CD14-positive monocyte (primary cell): ENCODE results near the gene RBKS. TPM values are rescaled to one million over a fixed set of nuclear protein-coding genes. Genes with fewer than 3 reads are reported as not detected.
A peak's percentile ranks its signal among the peaks of the same experiment; 100 is the strongest.

Source experiments
- DNase-seq, 3 donors: peaks; one replicate each; pipeline ENCODE4 v3.0.0-alpha.2; 2011 to 2022
- H2AFZ ChIP-seq: 2 replicates; pipeline ENCODE4 v1.6.0; 2012; ENCODE audit warnings: mild to moderate bottlenecking, low read depth, low read length, inconsistent platforms; ENCODE audit not compliant: insufficient read depth, poor library complexity, severe bottlenecking
- H3K27ac ChIP-seq, 2 donors: 1 replicate in 1 of 2; 2 replicates in 1 of 2; pipeline ENCODE4 v1.5.1; 2012 to 2013; ENCODE audit warnings: low read length in 2 of 2, control low read depth in 1 of 2, inconsistent platforms in 1 of 2, low read depth in 1 of 2, mild to moderate bottlenecking in 1 of 2
- H3K27me3 ChIP-seq, 2 donors: one replicate each; pipeline versions ENCODE4 v1.6.0 to v1.6.1; 2011 to 2013; ENCODE audit warnings: low read length in 2 of 2; ENCODE audit not compliant: control insufficient read depth in 2 of 2, insufficient read depth in 2 of 2
- H3K36me3 ChIP-seq, 2 donors: replicated peaks in 1 of 2; 1 replicate in 1 of 2; 2 replicates in 1 of 2; pipeline versions ENCODE4 v1.5.1 to v1.6.1; 2012 to 2013; ENCODE audit warnings: low read length in 2 of 2, control low read depth in 1 of 2, inconsistent platforms in 1 of 2, mild to moderate bottlenecking in 1 of 2; ENCODE audit not compliant: insufficient read depth in 2 of 2, control insufficient read depth in 1 of 2
- H3K4me1 ChIP-seq, 2 donors: 1 replicate in 1 of 2; 2 replicates in 1 of 2; pipeline versions ENCODE4 v1.5.1 to v1.6.1; 2012 to 2013; ENCODE audit warnings: low read length in 2 of 2, control low read depth in 1 of 2, inconsistent platforms in 1 of 2, mild to moderate bottlenecking in 1 of 2, moderate library complexity in 1 of 2; ENCODE audit not compliant: insufficient read depth in 2 of 2, control insufficient read depth in 1 of 2
- H3K4me2 ChIP-seq: replicated peaks from 2 replicates; pipeline ENCODE3; 2012; ENCODE audit warnings: low read length, moderate library complexity, mild to moderate bottlenecking; ENCODE audit not compliant: poor library complexity, severe bottlenecking; ENCODE audit errors: extremely low read depth
- H3K4me3 ChIP-seq, 3 experiments: fragments of 200-600 bp in 1 of 3; sonication (generic) in 1 of 3; replicated peaks in 1 of 3; 1 replicate in 2 of 3; 2 replicates in 1 of 3; pipeline ENCODE4 v1.5.1; 2011 to 2013; ENCODE audit warnings: low read length in 3 of 3, mild to moderate bottlenecking in 3 of 3, control low read depth in 2 of 3, low read depth in 2 of 3, inconsistent platforms in 1 of 3, moderate library complexity in 1 of 3
- H3K79me2 ChIP-seq: 2 replicates; pipeline ENCODE4 v1.6.0; 2012; ENCODE audit warnings: mild to moderate bottlenecking, control low read depth, inconsistent platforms, low read length, moderate library complexity; ENCODE audit not compliant: insufficient read depth
- H3K9ac ChIP-seq: 2 replicates; pipeline ENCODE4 v1.6.0; 2017; ENCODE audit warnings: low read length, mild to moderate bottlenecking; ENCODE audit not compliant: insufficient read depth, poor library complexity, severe bottlenecking
- H3K9me3 ChIP-seq, 2 donors: replicated peaks in 1 of 2; 1 replicate in 1 of 2; 2 replicates in 1 of 2; pipeline versions ENCODE4 v1.5.1 to v1.6.1; 2012 to 2013; ENCODE audit warnings: low read length in 2 of 2, control low read depth in 1 of 2; ENCODE audit not compliant: control insufficient read depth in 1 of 2, insufficient read depth in 1 of 2
- H4K20me1 ChIP-seq: 2 replicates; pipeline ENCODE4 v1.6.0; 2012; ENCODE audit warnings: mild to moderate bottlenecking, low read length, control low read depth, moderate library complexity; ENCODE audit not compliant: insufficient read depth
- H3K27ac Mint-ChIP-seq, 7 donors: one replicate each; pipeline ENCODE4 v1.8.0; 2020; ENCODE audit warnings: mild to moderate bottlenecking in 7 of 7, mixed read lengths in 7 of 7, moderate library complexity in 6 of 7, inconsistent platforms in 2 of 7
- H3K27me3 Mint-ChIP-seq, 3 donors: one replicate each; pipeline ENCODE4 v1.8.0; 2021 to 2022; ENCODE audit warnings: low read depth in 3 of 3, mild to moderate bottlenecking in 3 of 3, mixed read lengths in 3 of 3, moderate library complexity in 3 of 3, inconsistent platforms in 1 of 3
- H3K36me3 Mint-ChIP-seq, 2 donors: one replicate each; pipeline ENCODE4 v1.8.0; 2020; ENCODE audit warnings: mixed read lengths in 2 of 2, inconsistent platforms in 1 of 2, mild to moderate bottlenecking in 1 of 2
- H3K4me1 Mint-ChIP-seq: one replicate; pipeline ENCODE4 v1.8.0; 2020; ENCODE audit warnings: mild to moderate bottlenecking, mixed read lengths
- H3K4me3 Mint-ChIP-seq, 2 donors: one replicate each; pipeline ENCODE4 v1.8.0; 2020; ENCODE audit warnings: mild to moderate bottlenecking in 2 of 2, mixed read lengths in 2 of 2, moderate library complexity in 1 of 2
- H3K9me3 Mint-ChIP-seq, 7 donors: one replicate each; pipeline ENCODE4 v1.8.0; 2020 to 2022; ENCODE audit warnings: mixed read lengths in 7 of 7, mild to moderate bottlenecking in 6 of 7, moderate library complexity in 6 of 7, inconsistent platforms in 2 of 7
- WGBS: methylation state at CpG from one replicate; pipeline ENCODE4 v1.1.5; 2013; ENCODE audit warnings: missing lambda C conversion rate; ENCODE audit not compliant: insufficient coverage; 5-methylcytosine and 5-hydroxymethylcytosine counted together
- intact Hi-C, 2 donors: fragments of 100-400 bp; cut with micrococcal nuclease; formaldehyde crosslinking; loops; one replicate each; pipeline versions ENCODE4 v1.15.0 to v1.15.1; 2023
- polyA plus RNA-seq, 3 donors: library from polyadenylated mRNA; depleted of rRNA in 1 of 3; unstranded in 2 of 3; stranded (reverse) in 1 of 3; fragments of 300-500 nt in 2 of 3; fragments of >200 nt in 1 of 3; fragmentation: Illumina TruSeq in 2 of 3; gene quantifications; 1 replicate in 2 of 3; 2 replicates in 1 of 3; pipeline ENCODE4 v1.2.3, GENCODE V29; 2012 to 2021
- TF ChIP-seq, protein P1 (sequence below): fragments of 200-600 bp; IDR thresholded peaks from one replicate; pipeline ENCODE4 v1.8.0; 2022; ENCODE audit warnings: antibody characterized with exemption, mild to moderate bottlenecking

RBKS gene
- polyA plus RNA-seq, 3 donors, result 3.9 to 39.1 (median 4.3) TPM

DNA sequence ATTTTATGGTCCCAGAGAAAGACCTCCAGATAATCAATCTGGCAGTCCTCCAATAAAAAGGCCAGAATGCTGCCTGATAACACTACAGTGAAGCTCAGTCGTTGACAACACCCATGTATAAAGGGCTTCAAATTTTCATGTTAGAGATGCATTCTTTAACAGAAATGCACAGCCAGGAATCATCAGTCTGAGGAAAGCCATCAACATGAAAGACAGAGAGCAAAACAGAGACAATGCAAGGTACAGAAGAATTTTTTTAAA, 14.1 kb upstream of the RBKS start:
- H3K27me3 ChIP-seq, result no peaks in the 10 kb centered on the region
- H3K36me3 Mint-ChIP-seq, result peaks cover 54 to 58% of the 10 kb centered on the region in 2 donors
- H3K4me1 Mint-ChIP-seq, result peaks cover 26% of the 10 kb centered on the region
- no peak overlapping the region for H3K9ac ChIP-seq
- TF ChIP-seq, protein P1, sequence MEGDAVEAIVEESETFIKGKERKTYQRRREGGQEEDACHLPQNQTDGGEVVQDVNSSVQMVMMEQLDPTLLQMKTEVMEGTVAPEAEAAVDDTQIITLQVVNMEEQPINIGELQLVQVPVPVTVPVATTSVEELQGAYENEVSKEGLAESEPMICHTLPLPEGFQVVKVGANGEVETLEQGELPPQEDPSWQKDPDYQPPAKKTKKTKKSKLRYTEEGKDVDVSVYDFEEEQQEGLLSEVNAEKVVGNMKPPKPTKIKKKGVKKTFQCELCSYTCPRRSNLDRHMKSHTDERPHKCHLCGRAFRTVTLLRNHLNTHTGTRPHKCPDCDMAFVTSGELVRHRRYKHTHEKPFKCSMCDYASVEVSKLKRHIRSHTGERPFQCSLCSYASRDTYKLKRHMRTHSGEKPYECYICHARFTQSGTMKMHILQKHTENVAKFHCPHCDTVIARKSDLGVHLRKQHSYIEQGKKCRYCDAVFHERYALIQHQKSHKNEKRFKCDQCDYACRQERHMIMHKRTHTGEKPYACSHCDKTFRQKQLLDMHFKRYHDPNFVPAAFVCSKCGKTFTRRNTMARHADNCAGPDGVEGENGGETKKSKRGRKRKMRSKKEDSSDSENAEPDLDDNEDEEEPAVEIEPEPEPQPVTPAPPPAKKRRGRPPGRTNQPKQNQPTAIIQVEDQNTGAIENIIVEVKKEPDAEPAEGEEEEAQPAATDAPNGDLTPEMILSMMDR, result no peak
- H3K4me2 ChIP-seq, result no peak overlapping the region
- no peak overlapping the region for H3K4me3 ChIP-seq
- intact Hi-C loops, result no loop called here
- H2AFZ ChIP-seq, result no peak overlapping the region
- no peak overlapping the region for H3K27ac Mint-ChIP-seq
- WGBS, result 89% methylated on average over 1 of the region's 1 CpG
- H3K9me3 ChIP-seq, result no peaks in the 10 kb centered on the region
- DNase-seq, result no peak
- H3K9me3 Mint-ChIP-seq, result peaks cover 0 to 2% (median 0%) of the 10 kb centered on the region in 7 donors
- peaks cover 3 to 9% of the 10 kb centered on the region in 2 donors for H3K4me1 ChIP-seq
- H3K79me2 ChIP-seq, result peaks cover 82% of the 10 kb centered on the region
- peaks cover 0 to 2% (median 0%) of the 10 kb centered on the region in 3 donors for H3K27me3 Mint-ChIP-seq
- no peak overlapping the region for H3K27ac ChIP-seq
- peaks cover 0 to 27% of the 10 kb centered on the region in 2 donors for H3K36me3 ChIP-seq
- no peak overlapping the region for H3K4me3 Mint-ChIP-seq
- H4K20me1 ChIP-seq, result no peaks in the 10 kb centered on the region

DNA sequence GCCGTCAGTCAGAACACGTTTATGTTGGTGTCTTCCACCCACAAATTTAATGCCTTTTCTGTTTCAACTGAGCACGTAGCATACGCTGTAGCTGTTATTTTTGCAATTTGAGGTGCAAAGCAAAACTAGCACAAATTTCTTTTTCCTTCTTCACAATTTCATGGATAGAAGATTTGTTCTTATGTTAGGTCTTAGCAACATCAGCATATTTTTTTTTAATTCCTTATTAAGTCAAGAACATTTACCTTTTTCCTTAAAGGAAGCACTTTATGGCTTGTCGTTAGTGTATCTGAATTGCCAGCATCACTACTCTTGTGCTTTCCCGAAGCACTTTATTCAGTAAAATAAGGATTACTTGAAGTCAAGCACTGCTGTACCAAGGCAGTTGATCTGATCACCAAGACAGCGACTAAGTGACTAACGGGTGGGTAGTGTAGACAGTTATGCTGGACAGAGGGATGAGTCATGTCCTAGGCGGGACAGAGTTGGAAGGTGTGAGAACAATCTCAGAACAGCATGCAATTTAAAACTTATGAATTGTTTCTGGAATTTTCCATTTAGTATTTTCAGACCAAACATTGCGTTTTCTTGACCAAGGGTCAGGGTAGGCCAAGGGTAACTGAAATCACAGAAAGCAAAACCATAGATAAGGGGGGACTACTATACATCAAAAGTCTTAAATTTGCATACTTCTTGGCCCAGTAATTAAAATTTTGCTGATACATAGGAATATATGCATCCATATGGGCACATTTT, 13.6 kb upstream of the RBKS start:
- TF ChIP-seq, protein P1, result no peak
- Histone ChIP-seq H3K79me2 (peaks cover 82% of the 10 kb centered on the region), H3K4me1 (peaks cover 3 to 9% of the 10 kb centered on the region in 2 donors), H3K9ac (no peak overlapping the region), H3K27me3 (no peaks in the 10 kb centered on the region), H3K36me3 (peaks cover 0 to 32% of the 10 kb centered on the region in 2 donors), H2AFZ (no peak overlapping the region), H4K20me1 (no peaks in the 10 kb centered on the region), H3K4me2 (no peak overlapping the region), H3K9me3 (no peaks in the 10 kb centered on the region), H3K4me3 (no peak overlapping the region), H3K27ac (no peak overlapping the region)
- H3K4me3 Mint-ChIP-seq, result no peak overlapping the region
- H3K27ac Mint-ChIP-seq, result peak overlapping the region in 2 of 7 donors; percentile 20 to 41
- DNase-seq, result peak in 2 of 3 donors; percentile 32 to 54
- H3K4me1 Mint-ChIP-seq, result peaks cover 26% of the 10 kb centered on the region
- peaks cover 51 to 63% of the 10 kb centered on the region in 2 donors for H3K36me3 Mint-ChIP-seq
- peaks cover 0 to 2% (median 0%) of the 10 kb centered on the region in 3 donors for H3K27me3 Mint-ChIP-seq
- intact Hi-C loops, result no loop called here
- 97% methylated on average over 4 of the region's 10 CpGs for WGBS
- peaks cover 0 to 2% (median 0%) of the 10 kb centered on the region in 7 donors for H3K9me3 Mint-ChIP-seq
